Limb (tissue), 2 donors: ENCODE measurements around the gene SH2D2A.

Experiments used
- DNase-seq, 2 donors: peaks; one replicate each; pipeline ENCODE4 v3.0.0-alpha.2; 2016; ENCODE audit errors: extremely low spot score in 2 of 2

SH2D2A gene

GRCh38 chr1:156847591-156848460 is 31.2 kb upstream of the SH2D2A start:
- no peak for DNase-seq

- DNase-seq, result no peak
Measured at GRCh38 chr1:156846643-156847042, 30.0 kb upstream of the SH2D2A start.

- DNase-seq, result no peak
Measured at GRCh38 chr1:156845953-156846545, 29.4 kb upstream of the SH2D2A start.

- DNase-seq, result peak in 1 of 2 donors; percentile 58
Measured at GRCh38 chr1:156845055-156845952, 28.7 kb upstream of the SH2D2A start.

GRCh38 chr1:156844638-156845037 is 28.0 kb upstream of the SH2D2A start:
- DNase-seq, result no peak

GRCh38 chr1:156844102-156844501 is 27.5 kb upstream of the SH2D2A start:
- DNase-seq, result no peak

- no peak for DNase-seq
Measured at GRCh38 chr1:156842618-156843300, 26.1 kb upstream of the SH2D2A start.

GRCh38 chr1:156841295-156841855 is 24.7 kb upstream of the SH2D2A start:
- no peak for DNase-seq

GRCh38 chr1:156840898-156841279 is 24.2 kb upstream of the SH2D2A start:
- DNase-seq, result no peak

- no peak for DNase-seq
Measured at GRCh38 chr1:156840186-156840897, 23.7 kb upstream of the SH2D2A start.

- DNase-seq, result no peak
Measured at GRCh38 chr1:156839426-156840109, 22.9 kb upstream of the SH2D2A start.

- DNase-seq, result peak in 1 of 2 donors; percentile 67
Measured at GRCh38 chr1:156838972-156839371, 22.3 kb upstream of the SH2D2A start.

- no peak for DNase-seq
Measured at GRCh38 chr1:156836892-156837291, 20.2 kb upstream of the SH2D2A start.

GRCh38 chr1:156836041-156836654 is 19.5 kb upstream of the SH2D2A start:
- DNase-seq, result no peak

- no peak for DNase-seq
Measured at GRCh38 chr1:156834322-156834721, 17.7 kb upstream of the SH2D2A start.

GRCh38 chr1:156833603-156834002 is 17.0 kb upstream of the SH2D2A start:
- DNase-seq, result no peak

GRCh38 chr1:156832434-156832833 is 15.8 kb upstream of the SH2D2A start:
- no peak for DNase-seq

- DNase-seq, result no peak
Measured at GRCh38 chr1:156828400-156829124, 11.9 kb upstream of the SH2D2A start.

- DNase-seq, result no peak
Measured at GRCh38 chr1:156826630-156827029, 10.0 kb upstream of the SH2D2A start.
